ENCODE results near the gene HYAL3. TPM values are rescaled to one million over a fixed set of nuclear protein-coding genes. Genes with fewer than 3 reads are reported as not detected.

Gene HYAL3
- total and polyA plus RNA-seq, 2 of the 8 experiments (the other 6 are each of a cell fraction or from before 2014, with no cell fraction given): 3.2 to 12.2 TPM

GRCh38 chr3:50250514-50250913 lies 48.7 kb downstream of the HYAL3 start:
- H3K9ac ChIP-seq (replicated peaks in 1 of 4; ENCODE audit: extremely low read depth in 1 of 4, low read depth in 3 of 4, low read length in 3 of 4): no peak overlapping the region
- CTCF ChIA-PET (ENCODE audit: partially characterized antibody): interaction anchor here (0.8 to 53.5 kb wide), 8 partner anchors 7 to 164 kb away, joined by 3 to 2149 read pairs (median 30); partner anchors contain the start of genes GNAI2, GNAT1, SEMA3B and SLC38A3
- peaks cover 3 to 16% (median 8%) of the 10 kb centered on the region in 4 experiments; a peak in 6 of 8 replicates for H3K36me3 ChIP-seq (ENCODE audit: control insufficient read depth in 2 of 4, insufficient read depth in 4 of 4, low read length in 3 of 4)
- TF ChIP-seq PHF8 (conservative IDR thresholded peaks at IDR 0.05; ENCODE audit: low read depth, low read length) (no peak), E2F6 (IDR thresholded peaks at IDR 0.05) (no peak), CREB1 (IDR thresholded peaks at IDR 0.05) (no peak), JUN (IDR thresholded peaks at IDR 0.05; ENCODE audit: low read depth, low read length) (no peak), SUZ12 (IDR thresholded peaks at IDR 0.05; ENCODE audit: low read length) (no peak), CHD2 (IDR thresholded peaks at IDR 0.05; ENCODE audit: low read length) (no peak), GABPA (IDR thresholded peaks at IDR 0.05; ENCODE audit: borderline replicate concordance, insufficient read depth, low read length) (no peak), TBP (IDR thresholded peaks at IDR 0.05; ENCODE audit: low read depth, low read length) (no peak), HDAC6 (IDR thresholded peaks at IDR 0.05; ENCODE audit: low read depth, low read length) (no peak), RNF2 (IDR thresholded peaks at IDR 0.05; ENCODE audit: borderline replicate concordance, low read depth, low read length, missing control alignments, poor library complexity, severe bottlenecking) (no peak), RBBP5 (IDR thresholded peaks at IDR 0.05; ENCODE audit: borderline replicate concordance, low read depth, low read length) (no peak), NRF1 (IDR thresholded peaks at IDR 0.05; ENCODE audit: low read depth, low read length) (no peak), MAX (IDR thresholded peaks at IDR 0.05) (no peak)

More at GRCh38 chr3:50250514-50250913, 48.7 kb downstream of the HYAL3 start:
- FAIRE-seq (no peak), DNase-seq (ENCODE audit: low read depth in 1 of 2, low spot score in 2 of 2) (no peak)
- Histone ChIP-seq H3K4me2 (ENCODE audit: insufficient read depth in 1 of 2, low read depth in 2 of 2, low read length in 2 of 2) (no peak overlapping the region), H4K91ac (replicated peaks; ENCODE audit: insufficient read length, low read length) (no peak overlapping the region), H3K23me2 (ENCODE audit: low read depth, low read length) (no peaks in the 10 kb centered on the region), H4K8ac (ENCODE audit: extremely low read depth, insufficient read depth, low read length) (no peak overlapping the region), H3K27me3 (replicated peaks in 1 of 4; ENCODE audit: control insufficient read depth in 3 of 4, extremely low read depth in 1 of 4, insufficient read depth in 3 of 4, low read length in 3 of 4) (no peaks in the 10 kb centered on the region), H2AK5ac (ENCODE audit: low read depth, low read length) (no peak overlapping the region), H3K18ac (ENCODE audit: extremely low read depth, low read length) (no peak overlapping the region), H3K4ac (replicated peaks; ENCODE audit: insufficient read length, low read depth, low read length) (no peak overlapping the region), H3K79me1 (ENCODE audit: low read depth, low read length) (peaks cover 32% of the 10 kb centered on the region), H2BK12ac (ENCODE audit: low read depth, low read length) (no peak overlapping the region), H2BK20ac (ENCODE audit: low read length) (no peak overlapping the region), H3K23ac (ENCODE audit: insufficient read length) (no peak overlapping the region), H3K4me1 (replicated peaks in 1 of 4; ENCODE audit: control insufficient read depth in 3 of 4, insufficient read depth in 4 of 4, low read length in 3 of 4) (peaks cover 5 to 14% (median 9%) of the 10 kb centered on the region in 4 experiments), H3K4me3 (ENCODE audit: extremely low read depth in 1 of 4, insufficient read depth in 2 of 4, low read depth in 3 of 4, low read length in 4 of 4) (no peak overlapping the region), H2BK15ac (ENCODE audit: low read length) (no peak overlapping the region), H3K9me3 (ENCODE audit: insufficient read depth in 2 of 2, low read depth in 1 of 2, low read length in 1 of 2) (no peaks in the 10 kb centered on the region), H2BK120ac (replicated peaks; ENCODE audit: low read depth, low read length) (no peak overlapping the region), H2BK5ac (ENCODE audit: low read depth, low read length) (0 out of 2 replicates have a peak overlapping the region, but pooled peaks have one; percentile 52), H3K79me2 (ENCODE audit: control insufficient read depth in 1 of 2, insufficient read depth in 2 of 2, low read length in 2 of 2) (peaks cover 0 to 57% of the 10 kb centered on the region in 2 experiments; a peak in 3 of 4 replicates), H4K5ac (ENCODE audit: insufficient read length, low read depth, low read length) (no peak overlapping the region), H3K27ac (ENCODE audit: low read depth, low read length) (no peak overlapping the region), H3K14ac (ENCODE audit: insufficient read length) (no peak overlapping the region), H2AFZ (ENCODE audit: low read length) (no peak overlapping the region), H4K20me1 (replicated peaks in 1 of 2; ENCODE audit: control insufficient read depth in 1 of 2, insufficient read depth in 2 of 2, low read length in 2 of 2) (peaks cover 15 to 46% of the 10 kb centered on the region in 2 experiments), H3K56ac (replicated peaks; ENCODE audit: insufficient read length, low read depth, low read length) (no peak overlapping the region)
- 94% methylated on average over 2 of the region's 4 CpGs; no CpG with 5 or more reads in 1 of the 2 experiments for WGBS, 2 experiments (ENCODE audit: extremely low coverage in 1 of 2, insufficient coverage in 1 of 2, insufficient read length in 1 of 2, insufficient replicate concordance in 2 of 2, low coverage in 1 of 2, low lambda C conversion rate in 2 of 2, missing lambda C conversion rate in 1 of 2)
- POLR2A ChIA-PET (ENCODE audit: partially characterized antibody): interaction anchor here (0.9 to 4.1 kb wide), 4 partner anchors 8 to 39 kb away, joined by 3 to 22 read pairs (median 5); partner anchors contain the start of gene GNAI2

Data from H1 (cell line).